HL-60 (cell line): Measurements from ENCODE around the gene EPN1.

Experiments
- DNase-seq, 2 experiments: peaks; one replicate each; pipeline ENCODE4 v3.0.0-alpha.2; 2010 to 2020; ENCODE audit warnings: low read depth in 1 of 2, low spot score in 1 of 2
- H3K27ac ChIP-seq: fragments of 250-450 bp; sonication (Bioruptor Pico); replicated peaks from 2 replicates; pipeline ENCODE4 v1.5.1; 2020; ENCODE audit warnings: mild to moderate bottlenecking, moderate library complexity
- H3K27me3 ChIP-seq: fragments of 250-450 bp; sonication (Bioruptor Pico); 2 replicates; pipeline ENCODE4 v1.5.1; 2021; ENCODE audit warnings: mild to moderate bottlenecking, moderate library complexity; ENCODE audit not compliant: insufficient read depth, poor library complexity, severe bottlenecking
- H3K4me3 ChIP-seq: replicated peaks from 2 replicates; pipeline ENCODE4 v1.5.1; 2011; ENCODE audit warnings: mild to moderate bottlenecking, control low read depth, low read length; ENCODE audit not compliant: insufficient read depth
- CTCF ChIP-seq: IDR thresholded peaks from one replicate; pipeline ENCODE4 v1.5.1; 2011; ENCODE audit warnings: low read length, control low read depth, inconsistent platforms; ENCODE audit not compliant: insufficient read depth
- GABPA ChIP-seq: IDR thresholded peaks from 2 replicates; pipeline ENCODE4 v1.6.1; 2012; ENCODE audit warnings: low read depth
- POLR2AphosphoS5 ChIP-seq: IDR thresholded peaks from 2 replicates; pipeline ENCODE4 v1.6.1; 2012; ENCODE audit warnings: low read depth
- REST ChIP-seq: IDR thresholded peaks from 2 replicates; pipeline ENCODE4 v1.6.1; 2012; ENCODE audit warnings: low read depth; ENCODE audit not compliant: insufficient replicate concordance
- SPI1 ChIP-seq: IDR thresholded peaks from 2 replicates; pipeline ENCODE4 v1.6.1; 2012; ENCODE audit warnings: low read depth, mild to moderate bottlenecking, borderline replicate concordance

EPN1 gene

GRCh38 chr19:55649268-55650125 is 25.5 kb upstream of the EPN1 start:
- DNase-seq: no peak
- H3K27ac ChIP-seq: no peak overlapping the region
- TF ChIP-seq GABPA (no peak), SPI1 (no peak), REST (no peak), CTCF (no peak), POLR2AphosphoS5 (no peak)
- no peak overlapping the region for H3K4me3 ChIP-seq
- H3K27me3 ChIP-seq: no peaks in the 10 kb centered on the region

GRCh38 chr19:55650126-55650557 is 24.9 kb upstream of the EPN1 start:
- TF ChIP-seq CTCF: no peak
- no peak for TF ChIP-seq REST
- TF ChIP-seq SPI1: no peak
- TF ChIP-seq GABPA: no peak
- TF ChIP-seq POLR2AphosphoS5: no peak
- H3K27me3 ChIP-seq: no peaks in the 10 kb centered on the region
- no peak overlapping the region for H3K4me3 ChIP-seq
- H3K27ac ChIP-seq: no peak overlapping the region
- DNase-seq: no peak

GRCh38 chr19:55650602-55651230 is 24.3 kb upstream of the EPN1 start:
- Histone ChIP-seq H3K27ac (no peak overlapping the region), H3K27me3 (no peaks in the 10 kb centered on the region), H3K4me3 (no peak overlapping the region)
- no peak for TF ChIP-seq POLR2AphosphoS5
- no peak for TF ChIP-seq GABPA
- TF ChIP-seq REST: no peak
- TF ChIP-seq CTCF: no peak
- TF ChIP-seq SPI1: no peak
- no peak for DNase-seq
